ENCODE data around the gene MIA3.
A peak's percentile ranks its signal among the peaks of the same experiment; 100 is the strongest.

The MIA3 gene

DNA sequence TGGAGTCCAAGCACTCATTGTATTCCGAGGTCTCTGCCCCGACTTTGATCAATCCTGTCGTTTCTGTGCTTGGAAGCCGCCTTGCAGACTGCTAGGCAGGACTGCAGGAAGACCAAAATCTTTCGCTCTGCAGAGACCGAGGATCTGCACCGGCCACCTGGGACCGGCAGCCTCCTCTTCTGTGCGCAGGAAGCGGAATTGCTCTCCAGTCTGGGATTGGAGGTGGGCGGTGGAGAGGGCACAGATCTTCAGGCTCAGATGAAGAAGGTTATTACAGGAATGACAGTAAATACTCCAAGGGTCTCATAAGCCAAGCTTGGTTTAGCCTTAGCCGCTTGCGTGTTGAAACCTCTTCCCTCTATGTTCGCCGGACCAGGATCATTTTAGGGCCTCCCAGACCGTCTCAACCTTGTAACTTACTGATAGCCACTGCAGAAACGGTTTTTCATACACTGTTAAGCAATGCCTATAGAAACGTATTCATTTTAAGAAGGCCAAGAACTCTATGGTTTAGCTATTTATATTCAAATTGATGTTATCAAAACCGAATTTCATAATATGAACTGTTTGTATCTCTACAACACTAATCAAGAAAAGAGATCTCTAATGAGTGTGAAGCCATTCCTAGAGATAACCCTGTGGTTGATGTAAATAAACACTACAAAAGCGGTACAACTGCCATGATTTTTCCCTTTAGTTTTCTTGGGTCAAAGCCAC is 1.1 kb downstream of the MIA3 start:
- no peak for DNase-seq

DNA sequence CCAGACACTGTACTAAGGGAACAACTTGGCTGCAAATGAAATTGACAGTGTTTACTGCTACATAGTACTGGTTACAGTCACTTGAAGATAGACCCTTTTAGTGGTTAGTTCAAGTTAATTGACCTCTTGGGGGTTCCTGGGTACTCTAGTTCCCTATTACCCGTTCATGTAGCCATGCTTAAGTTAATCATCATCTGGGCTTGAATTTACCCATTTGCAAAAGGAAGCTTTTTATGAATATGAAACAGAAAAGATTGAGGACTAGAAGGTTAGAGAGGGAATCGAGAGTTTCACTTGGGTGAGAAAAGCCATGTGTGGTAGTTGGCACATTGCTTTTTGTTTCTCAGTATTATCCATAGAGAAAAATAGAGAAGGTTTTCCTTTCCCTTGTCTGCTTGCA is 2.7 kb downstream of the MIA3 start:
- no peak for DNase-seq

DNA sequence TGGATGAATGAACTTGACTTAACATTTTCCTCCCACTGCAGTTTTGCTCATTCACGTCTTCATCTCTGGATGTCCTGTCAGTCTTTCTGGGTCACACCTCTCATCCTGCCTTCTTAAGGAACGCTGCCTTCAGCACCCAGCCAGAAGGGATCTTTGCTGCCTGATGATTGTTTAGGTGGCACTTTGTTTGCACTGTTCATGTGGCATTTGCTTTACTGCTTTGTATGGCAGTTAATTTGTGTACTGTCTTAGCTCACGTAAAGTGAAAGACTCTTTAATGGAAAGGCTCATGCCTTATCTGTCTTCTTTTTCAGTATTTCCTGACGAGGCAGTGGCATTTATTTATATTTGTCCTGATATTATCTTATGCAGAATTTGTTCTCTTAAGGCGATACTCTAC is 4.9 kb downstream of the MIA3 start:
- DNase-seq: no peak

DNA sequence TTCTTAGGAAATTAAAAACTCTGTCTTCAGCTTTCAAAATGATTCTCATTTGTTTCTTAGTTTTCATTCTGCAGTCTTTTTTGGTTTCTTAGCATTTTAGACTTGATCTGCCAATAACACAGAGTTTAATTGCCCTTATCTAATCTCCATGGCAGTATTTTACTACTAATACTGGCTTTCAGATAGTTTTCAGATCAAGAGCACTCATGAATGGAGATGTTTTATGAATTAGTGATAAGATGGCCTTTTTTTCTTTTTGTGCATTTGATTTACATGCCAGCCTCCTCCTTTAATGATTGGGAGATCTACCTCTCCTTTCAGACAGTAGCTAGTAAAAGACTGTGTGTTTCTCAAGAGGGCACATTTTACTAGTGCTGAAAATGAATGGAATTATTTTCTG is 5.6 kb downstream of the MIA3 start:
- no peak for DNase-seq

DNA sequence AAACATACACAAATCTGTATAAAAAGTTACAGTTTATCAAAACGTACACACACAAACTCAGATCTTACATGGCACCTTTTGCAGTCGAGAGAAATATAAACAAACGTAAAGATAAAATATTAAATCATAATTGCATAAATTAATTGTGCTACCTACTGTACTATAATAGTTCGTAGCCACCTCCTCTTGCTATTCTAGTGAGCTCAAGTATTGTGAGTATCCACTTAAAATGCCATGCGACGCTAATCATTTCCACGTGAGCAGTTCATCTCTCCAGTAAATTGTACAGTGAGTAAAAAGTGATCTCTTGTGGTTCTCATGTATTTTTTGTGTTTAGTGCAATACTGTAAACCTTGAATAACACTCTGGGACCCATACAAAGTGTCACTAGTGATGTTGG is 6.3 kb downstream of the MIA3 start:
- no peak for DNase-seq

DNA sequence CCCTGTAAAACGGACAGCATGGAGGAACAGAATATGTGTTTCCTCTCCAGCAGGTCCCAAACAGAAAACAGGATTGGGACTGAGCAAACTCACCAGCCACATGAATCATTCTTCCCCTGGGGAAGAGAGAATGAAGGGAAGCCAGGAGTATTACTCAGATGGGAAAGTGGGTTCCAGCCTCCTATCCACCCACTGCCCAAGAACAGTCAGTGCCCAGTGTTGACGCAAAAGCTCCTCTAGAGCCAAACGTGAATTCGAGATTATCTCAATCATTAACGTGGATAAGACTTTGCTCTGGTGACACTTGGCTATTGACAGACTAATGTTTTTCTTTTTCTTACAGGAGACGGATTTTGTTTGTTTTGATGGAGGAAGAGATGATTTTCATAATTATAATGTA is 9.3 kb downstream of the MIA3 start:
- no peak for DNase-seq

DNA sequence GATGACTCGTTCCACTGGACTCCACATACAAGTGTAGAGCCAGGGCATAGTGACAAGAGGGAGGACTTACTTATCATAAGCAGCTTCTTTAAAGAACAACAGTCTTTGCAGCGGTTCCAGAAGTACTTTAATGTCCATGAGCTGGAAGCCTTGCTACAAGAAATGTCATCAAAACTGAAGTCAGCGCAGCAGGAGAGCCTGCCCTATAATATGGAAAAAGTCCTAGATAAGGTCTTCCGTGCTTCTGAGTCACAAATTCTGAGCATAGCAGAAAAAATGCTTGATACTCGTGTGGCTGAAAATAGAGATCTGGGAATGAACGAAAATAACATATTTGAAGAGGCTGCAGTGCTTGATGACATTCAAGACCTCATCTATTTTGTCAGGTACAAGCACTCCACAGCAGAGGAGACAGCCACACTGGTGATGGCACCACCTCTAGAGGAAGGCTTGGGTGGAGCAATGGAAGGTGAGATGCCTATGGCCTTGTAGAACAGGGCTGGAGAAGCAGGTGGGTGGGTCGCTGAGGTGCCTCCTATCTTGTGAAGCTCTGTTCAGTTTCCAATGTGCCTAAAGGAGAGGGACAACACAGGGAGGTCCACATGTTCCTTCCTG is 12.1 kb downstream of the MIA3 start:
- no peak for DNase-seq

DNA sequence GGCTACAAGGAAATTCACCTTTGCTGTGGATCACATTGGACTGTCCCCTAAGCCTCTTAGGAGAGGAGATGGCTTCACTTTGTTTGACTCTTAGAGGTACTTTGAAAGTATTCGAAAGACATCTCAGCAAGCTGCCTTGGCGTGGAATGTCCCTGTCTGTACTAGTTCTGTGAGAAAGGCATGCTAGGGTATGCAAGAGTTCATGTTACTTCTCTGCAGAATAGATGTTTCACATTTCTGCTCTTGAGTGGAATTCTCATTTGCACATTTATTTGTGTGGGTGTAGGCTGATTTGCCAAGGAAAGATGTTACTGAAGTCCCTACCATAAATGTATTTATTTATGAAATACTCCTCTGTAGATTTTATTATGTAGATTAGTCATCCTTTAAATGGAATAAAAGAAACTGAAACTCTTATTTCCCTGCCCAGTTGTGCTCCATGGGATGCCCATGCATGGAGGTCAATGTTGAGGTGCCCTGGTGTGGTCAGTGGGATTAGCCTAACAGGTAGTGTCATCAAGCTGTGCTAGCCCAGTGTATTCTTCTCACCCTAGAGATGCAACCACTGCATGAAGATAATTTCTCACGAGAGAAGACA is 13.8 kb downstream of the MIA3 start:
- no peak for DNase-seq

DNA sequence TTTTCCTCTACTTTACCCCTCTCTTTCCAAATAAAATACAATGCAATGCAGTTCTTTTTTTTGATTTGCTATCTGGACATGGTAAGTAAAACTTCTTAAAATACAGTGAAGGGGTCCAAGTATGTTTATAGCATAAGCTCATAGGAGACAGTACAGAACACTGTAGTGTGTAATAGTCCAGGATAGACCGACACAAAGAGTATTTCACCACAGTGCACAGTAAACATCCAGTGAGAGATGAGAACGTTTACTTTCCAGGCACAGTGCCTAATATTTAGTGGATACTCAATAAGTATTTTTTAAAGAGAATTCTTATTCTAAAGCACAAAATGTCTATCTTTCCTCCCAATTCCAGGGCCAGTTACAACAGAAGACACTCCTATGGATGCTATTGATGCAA is 14.9 kb downstream of the MIA3 start:
- no peak for DNase-seq

DNA sequence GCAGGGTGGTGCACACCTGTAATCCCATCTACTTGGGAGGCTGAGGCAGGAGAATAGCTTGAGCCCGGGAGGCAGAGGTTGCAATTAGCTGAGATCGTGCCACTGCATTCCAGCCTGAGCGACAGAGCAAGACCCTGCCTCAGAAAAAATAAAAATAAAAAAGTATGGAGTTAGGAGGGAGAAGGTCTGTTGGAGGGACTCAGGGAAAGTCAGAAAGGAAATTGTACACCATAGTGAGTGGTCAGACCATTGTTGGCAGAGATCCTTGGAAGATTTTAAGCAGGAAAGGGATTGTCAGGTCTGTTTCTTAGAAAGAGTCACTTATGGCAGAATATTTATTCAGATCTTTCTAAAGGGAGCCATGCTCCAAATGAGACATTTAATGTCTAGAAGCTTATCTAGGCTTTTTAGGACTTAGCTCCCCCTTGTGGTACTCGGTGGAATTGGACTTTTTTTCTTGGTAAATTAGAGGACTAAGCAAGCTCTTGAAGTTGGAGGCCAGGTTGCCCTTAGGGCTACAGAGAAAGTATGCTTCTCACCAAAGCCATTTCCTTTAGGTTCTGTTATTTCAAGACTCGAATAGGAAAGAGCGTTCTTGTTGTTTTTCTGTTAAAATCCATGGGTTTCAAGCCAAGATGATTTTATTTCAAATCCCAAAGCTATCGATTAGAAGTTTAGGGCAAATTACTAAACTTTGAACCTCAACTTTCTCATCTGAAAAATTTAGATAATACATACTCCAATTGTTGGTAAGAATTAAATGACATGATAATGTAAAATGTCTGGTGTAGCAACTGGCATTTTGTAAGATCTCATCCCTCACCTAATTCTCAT is 16.5 kb downstream of the MIA3 start:
- no peak for DNase-seq

DNA sequence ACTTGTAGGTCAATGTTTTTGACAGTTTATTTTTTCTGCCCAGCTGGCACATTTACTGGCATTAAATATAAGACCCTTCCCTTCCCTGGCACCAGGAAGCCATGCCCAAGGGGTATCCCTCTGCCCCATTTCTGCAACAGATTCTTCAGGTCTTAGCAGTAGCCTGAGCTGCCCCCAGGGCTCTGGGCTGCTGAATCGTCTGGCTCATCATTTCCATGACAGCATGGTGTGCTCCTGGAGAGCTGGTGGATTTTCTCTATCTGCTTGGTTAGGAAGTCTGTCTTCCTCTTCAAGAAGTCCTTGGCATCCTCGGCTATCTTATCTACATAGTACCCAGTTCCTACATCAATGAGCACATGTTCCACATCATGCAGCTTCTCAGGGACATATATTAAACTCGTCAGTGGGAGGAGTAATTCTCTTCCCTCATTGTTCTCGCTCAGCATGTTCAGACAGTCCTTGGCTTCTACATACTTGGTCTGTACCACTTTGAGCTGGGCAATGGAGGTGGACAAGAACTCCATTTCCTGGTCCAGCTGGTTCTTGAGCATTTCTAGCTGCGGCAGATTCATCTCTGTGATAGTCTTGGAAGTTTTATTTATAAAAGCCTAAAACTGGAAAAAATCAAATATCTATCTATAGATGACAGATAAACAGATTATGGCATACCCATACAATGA is 23.5 kb downstream of the MIA3 start:
- DNase-seq: no peak

DNA sequence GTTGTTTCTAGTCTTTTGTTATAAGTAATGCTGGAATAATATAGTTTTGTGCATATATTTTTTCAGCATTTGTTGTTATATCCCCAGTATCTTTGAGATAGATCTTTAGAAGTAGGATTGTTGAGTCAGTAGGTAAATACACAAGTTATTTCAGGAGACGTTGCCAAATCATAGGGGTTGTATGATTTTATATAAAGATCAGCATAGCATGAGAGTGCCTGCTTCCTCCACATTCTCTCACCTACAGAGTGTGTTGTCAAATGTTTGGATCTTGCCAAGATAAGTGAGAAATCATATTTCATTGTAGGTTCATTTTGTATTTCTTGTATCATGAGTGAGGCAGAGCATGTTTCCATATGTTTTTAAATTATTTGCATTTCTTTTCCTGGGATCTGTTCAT is 24.6 kb downstream of the MIA3 start:
- DNase-seq: no peak

DNA sequence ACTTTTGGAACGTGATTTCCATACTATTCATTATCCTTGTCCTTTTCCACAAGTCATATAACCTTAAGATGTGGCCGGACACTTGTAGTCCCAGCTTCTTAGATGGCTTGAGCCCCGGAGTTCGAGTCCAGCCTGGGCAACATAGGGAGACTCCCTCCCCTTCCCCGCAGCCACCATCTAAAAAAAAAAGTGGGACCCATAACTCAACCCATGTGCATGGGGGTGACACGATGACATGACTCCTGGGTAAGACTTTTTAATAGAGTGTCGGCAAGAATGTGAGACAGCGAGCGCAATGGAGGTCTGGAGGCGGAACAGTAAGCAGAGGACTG is 25.7 kb downstream of the MIA3 start:
- no peak for DNase-seq

DNA sequence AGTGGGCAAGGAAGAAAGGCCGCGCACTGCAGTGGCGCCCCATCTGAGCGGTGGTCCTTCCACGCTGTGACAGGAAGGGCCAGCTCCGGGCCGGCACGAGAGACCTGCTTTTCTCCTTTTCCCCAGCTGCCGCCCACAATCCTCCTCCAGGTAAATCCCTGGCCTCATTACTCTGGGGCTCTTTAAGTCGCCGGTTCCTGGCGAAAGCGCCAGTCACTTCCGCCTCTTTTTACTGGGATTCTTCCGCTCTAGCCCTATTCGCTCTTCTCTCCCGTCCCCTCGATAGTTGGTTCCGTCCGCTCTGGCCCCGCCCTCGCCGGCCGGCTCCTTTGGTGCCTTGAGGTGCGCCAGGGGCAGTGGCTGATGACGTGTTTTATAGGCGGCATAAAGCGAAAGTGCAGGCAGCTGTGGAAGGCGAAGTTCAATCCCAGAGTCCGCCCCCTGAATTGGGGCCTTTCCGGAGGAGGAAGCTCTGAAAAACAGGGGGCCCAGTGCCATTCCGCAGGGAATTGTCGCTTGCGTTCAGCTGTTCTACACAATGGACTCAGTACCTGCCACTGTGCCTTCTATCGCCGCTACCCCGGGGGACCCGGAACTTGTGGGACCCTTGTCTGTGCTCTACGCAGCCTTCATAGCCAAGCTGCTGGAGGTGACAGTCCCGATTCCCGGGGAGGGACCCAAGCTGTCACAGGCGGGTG is 26.2 kb downstream of the MIA3 start:
- DNase-seq: peak; percentile 96

DNA sequence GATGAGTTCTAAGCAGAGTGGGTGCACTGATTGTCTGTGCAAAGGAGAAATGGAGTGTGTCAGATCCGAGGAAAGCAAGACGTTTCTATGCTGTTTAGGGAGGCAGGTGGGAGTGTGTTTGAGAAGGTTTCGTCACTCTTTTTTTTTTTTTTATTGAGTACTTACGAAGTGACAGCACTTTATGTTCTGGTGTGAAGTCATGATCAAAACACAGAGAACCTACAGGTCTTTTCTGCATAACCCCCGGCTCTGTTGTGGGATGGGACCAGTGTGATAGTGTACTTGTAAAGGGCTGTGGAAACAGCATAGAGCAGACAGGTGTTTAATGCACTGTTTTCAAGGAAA is 26.7 kb downstream of the MIA3 start:
- no peak for DNase-seq

DNA sequence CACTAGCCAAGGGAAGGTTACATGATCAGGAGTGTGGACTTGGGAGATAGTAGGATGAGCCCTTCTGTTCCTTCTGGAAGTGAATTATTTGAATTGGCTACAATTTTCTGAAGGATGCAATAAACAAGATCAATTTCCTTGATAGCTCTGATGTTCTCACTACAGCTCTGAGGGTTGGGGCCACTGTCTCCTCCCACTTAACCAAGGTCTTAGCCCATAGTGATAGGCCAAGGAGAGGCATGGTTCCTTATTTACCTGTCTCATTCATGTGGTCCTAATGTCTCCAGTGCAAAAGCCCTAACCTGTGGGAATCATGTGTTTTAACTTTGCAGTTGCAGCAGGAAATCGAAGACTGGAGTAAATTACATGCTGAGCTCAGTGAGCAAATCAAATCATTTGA is 34.8 kb downstream of the MIA3 start:
- DNase-seq: no peak

DNA sequence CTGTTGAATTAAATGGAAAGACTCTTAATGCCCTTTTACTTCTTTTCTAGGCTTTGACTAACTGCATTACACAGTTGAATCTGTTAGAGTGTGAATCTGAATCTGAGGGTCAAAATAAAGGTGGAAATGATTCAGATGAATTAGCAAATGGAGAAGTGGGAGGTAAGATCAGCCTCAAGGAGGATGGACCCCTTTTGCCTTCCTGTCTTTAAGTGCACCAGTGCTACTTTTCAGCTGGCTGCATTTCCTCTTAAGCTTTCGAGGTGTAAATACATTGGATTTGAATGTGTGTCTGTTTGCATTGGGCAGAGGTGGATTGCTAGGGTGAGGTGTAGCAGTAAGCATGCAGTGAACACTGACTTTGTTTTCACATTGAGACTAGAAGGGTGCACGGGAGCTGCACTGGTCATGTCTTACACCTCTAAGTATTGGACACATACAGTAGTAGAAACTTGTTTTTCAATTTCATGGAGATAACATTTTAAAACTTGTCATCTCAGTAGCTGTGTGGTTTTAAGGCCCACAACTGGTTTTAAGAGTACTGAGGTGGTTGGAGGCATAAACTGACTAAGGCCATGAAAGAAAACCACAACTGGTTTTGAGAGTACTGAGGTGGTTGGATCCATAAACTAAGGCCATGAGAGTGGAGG is 35.4 kb downstream of the MIA3 start:
- DNase-seq: no peak

DNA sequence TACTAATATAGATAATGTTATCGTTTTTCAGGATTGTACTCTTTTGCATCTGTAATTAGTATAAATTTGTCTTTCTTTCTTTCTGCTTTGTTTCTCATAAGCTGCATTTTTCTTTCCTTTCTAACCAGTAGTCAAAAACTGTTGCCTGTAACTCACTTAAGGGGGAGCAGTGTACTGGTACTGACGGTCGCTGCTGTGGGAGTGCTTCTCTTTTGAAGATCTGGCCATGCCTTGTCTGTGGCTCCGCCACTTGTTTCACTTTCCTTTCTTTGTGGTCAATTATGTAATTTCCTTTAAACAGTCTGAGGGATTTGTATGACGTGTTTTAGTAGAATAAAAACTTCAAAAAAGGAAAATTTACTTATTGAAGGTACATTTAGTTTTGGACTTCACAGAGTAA is 37.0 kb downstream of the MIA3 start:
- DNase-seq: no peak

DNA sequence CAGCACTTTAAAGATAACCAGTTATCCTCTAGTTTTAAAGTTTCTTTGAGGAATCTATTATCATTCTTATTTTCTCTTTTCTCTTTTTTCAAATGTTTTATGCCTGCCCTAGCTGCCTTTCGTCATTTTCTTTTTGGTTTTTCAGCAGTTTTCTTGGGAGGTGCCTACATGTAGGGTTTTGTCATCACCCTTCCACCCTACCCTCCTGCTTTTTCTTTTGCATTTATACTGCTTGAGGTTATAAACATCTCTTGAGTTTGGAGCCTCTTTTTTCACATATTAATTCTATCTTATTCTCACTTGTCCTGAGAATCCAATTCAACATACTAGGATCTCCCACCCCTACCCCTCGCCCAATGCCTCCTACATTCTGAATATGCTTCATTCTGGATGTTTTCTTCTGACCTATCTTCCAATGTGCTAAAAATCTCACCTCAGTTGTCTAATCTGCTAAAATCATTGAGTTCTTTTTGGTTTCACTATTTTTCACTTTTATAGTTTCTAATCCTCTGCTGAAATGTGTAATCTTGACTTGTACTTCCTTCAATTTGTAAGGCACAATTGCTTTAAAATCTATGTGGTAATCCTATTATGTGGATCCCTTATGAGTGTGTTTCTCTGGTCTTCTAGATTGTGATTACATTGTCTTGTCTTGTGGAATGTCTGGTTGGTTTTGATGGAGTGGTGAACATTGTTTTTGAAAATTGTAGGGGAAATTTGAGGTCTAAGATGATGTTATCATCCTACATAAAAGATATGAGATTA is 38.7 kb downstream of the MIA3 start:
- no peak for DNase-seq

DNA sequence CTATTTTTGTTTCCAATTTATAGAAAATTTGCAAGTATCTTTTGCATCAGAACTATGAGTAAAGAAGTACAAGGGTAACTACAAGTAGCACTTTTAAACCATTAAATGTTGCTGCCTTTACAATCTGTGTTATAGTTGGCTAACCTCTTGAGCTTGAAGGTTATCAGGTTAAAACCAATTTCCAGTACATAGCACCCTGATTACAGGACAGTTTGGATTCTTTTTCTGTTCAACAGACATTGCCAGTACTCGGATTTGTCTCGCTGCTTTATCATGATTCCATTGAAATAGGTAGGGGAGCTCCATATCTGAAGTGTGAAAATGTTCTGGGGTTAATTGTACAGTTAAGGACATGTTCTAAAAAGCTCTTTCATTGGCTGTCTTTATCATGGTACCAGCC is 40.0 kb downstream of the MIA3 start:
- no peak for DNase-seq

DNA sequence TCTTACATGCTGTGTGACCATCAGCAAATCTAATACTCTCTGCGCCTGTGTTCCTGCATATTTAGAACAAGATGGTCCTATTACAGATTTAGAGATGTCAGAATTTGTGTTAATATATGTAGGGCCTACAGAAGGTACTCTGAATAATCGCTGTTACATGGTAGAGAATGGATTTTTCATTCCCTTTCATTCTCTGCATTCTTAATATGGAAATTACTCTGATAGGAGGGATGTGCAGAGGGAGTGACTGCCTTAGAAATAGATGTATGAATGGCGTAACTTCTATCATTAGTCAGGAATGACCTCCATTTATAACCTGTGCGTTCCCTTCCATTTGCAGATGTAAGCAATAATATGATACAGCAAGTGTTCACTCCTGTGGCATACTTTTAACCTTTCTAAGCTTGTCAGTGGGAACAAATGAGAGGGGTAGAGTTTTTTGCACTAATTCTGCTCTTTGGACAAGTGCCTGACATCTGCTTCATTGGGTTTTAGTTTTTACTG is 45.6 kb downstream of the MIA3 start:
- no peak for DNase-seq
